GM23338 (cell line): Measurements from ENCODE around the gene TSHZ2. TPM values are rescaled to one million over a fixed set of nuclear protein-coding genes. Genes with fewer than 3 reads are reported as not detected.

Source experiments
- ATAC-seq: fragments of 200-7000 bp; cut with Tn5 transposase; 3 replicates; pipeline ENCODE4 v1.9.1; 2020
- DNase-seq: peaks from one replicate; pipeline ENCODE4 v3.0.0-alpha.2; 2015; ENCODE audit warnings: low spot score
- H2AFZ ChIP-seq: fragments of 200-600 bp; sonication (generic); 2 replicates; pipeline ENCODE4 v1.8.0; 2016; ENCODE audit warnings: antibody characterized with exemption, mild to moderate bottlenecking, moderate library complexity
- H3F3A ChIP-seq: fragments of 200-600 bp; sonication (generic); replicated peaks from 2 replicates; pipeline ENCODE4 v1.8.0; 2017; ENCODE audit warnings: antibody characterized with exemption, mixed run types, low read depth
- H3K27ac ChIP-seq: fragments of 200-600 bp; sonication (generic); 2 replicates; pipeline ENCODE4 v1.6.1; 2016; ENCODE audit warnings: low read depth
- H3K27me3 ChIP-seq: fragments of 200-600 bp; sonication (generic); 2 replicates; pipeline ENCODE4 v1.8.0; 2016; ENCODE audit warnings: mild to moderate bottlenecking, mixed run types, moderate library complexity; ENCODE audit not compliant: insufficient read depth
- H3K36me3 ChIP-seq: fragments of 200-600 bp; sonication (generic); 2 replicates; pipeline ENCODE4 v1.8.0; 2016; ENCODE audit warnings: mild to moderate bottlenecking; ENCODE audit not compliant: insufficient read depth
- H3K4me1 ChIP-seq: fragments of 200-600 bp; sonication (generic); 2 replicates; pipeline ENCODE4 v1.8.0; 2016; ENCODE audit warnings: mild to moderate bottlenecking, moderate library complexity; ENCODE audit not compliant: insufficient read depth
- H3K4me2 ChIP-seq: fragments of 200-600 bp; sonication (generic); 2 replicates; pipeline ENCODE4 v1.7.1; 2017; ENCODE audit warnings: mixed run types
- H3K4me3 ChIP-seq: fragments of 200-600 bp; sonication (generic); 2 replicates; pipeline ENCODE4 v1.6.1; 2016; ENCODE audit warnings: mixed run types
- H3K79me2 ChIP-seq: fragments of 200-600 bp; sonication (generic); replicated peaks from 2 replicates; pipeline ENCODE4 v1.8.0; 2017; ENCODE audit warnings: mild to moderate bottlenecking; ENCODE audit not compliant: insufficient read depth
- H3K9me2 ChIP-seq: fragments of 200-600 bp; sonication (generic); 2 replicates; pipeline ENCODE4 v1.8.0; 2017; ENCODE audit not compliant: insufficient read depth
- H4K20me1 ChIP-seq: fragments of 200-600 bp; sonication (generic); replicated peaks from 2 replicates; pipeline ENCODE4 v1.8.0; 2017; ENCODE audit warnings: mild to moderate bottlenecking; ENCODE audit not compliant: insufficient read depth
- H3K27ac Mint-ChIP-seq: 2 replicates; pipeline ENCODE4 v1.8.0; 2020; ENCODE audit warnings: inconsistent platforms, mild to moderate bottlenecking, moderate library complexity, mixed read lengths
- H3K27me3 Mint-ChIP-seq: 3 replicates; pipeline ENCODE4 v1.8.0; 2022; ENCODE audit warnings: low read depth, mild to moderate bottlenecking, moderate library complexity, mixed read lengths, inconsistent platforms; ENCODE audit not compliant: insufficient read depth, poor library complexity
- H3K36me3 Mint-ChIP-seq: 3 replicates; pipeline ENCODE4 v1.8.0; 2021; ENCODE audit warnings: low read depth, mild to moderate bottlenecking, inconsistent platforms, moderate library complexity, mixed read lengths
- H3K4me1 Mint-ChIP-seq: 3 replicates; pipeline ENCODE4 v1.8.0; 2020; ENCODE audit warnings: mild to moderate bottlenecking, inconsistent platforms, mixed read lengths
- H3K4me3 Mint-ChIP-seq: 3 replicates; pipeline ENCODE4 v1.8.0; 2021; ENCODE audit warnings: moderate library complexity, mild to moderate bottlenecking, inconsistent platforms, mixed read lengths
- H3K9me3 Mint-ChIP-seq: 3 replicates; pipeline ENCODE4 v1.8.0; 2020; ENCODE audit warnings: moderate library complexity, mild to moderate bottlenecking, inconsistent platforms, mixed read lengths
- CREB1 ChIP-seq: fragments of 250-450 bp; sonication (Bioruptor Pico); IDR thresholded peaks from 2 replicates; pipeline ENCODE4 v1.5.0; 2020; ENCODE audit warnings: low read depth, mild to moderate bottlenecking, moderate library complexity
- CTCF ChIP-seq, 2 experiments: fragments of 200-600 bp in 1 of 2; sonication (generic) in 1 of 2; conservative IDR thresholded peaks; 2 replicates each; pipeline versions ENCODE4 v1.5.1 to v1.6.1; 2016 to 2017; ENCODE audit warnings: antibody characterized with exemption in 2 of 2, low read depth in 2 of 2, mild to moderate bottlenecking in 2 of 2, moderate library complexity in 1 of 2
- ETS1 ChIP-seq: IDR thresholded peaks from 2 replicates; pipeline ENCODE4 v1.6.1; 2016; ENCODE audit warnings: antibody characterized with exemption
- EZH2 ChIP-seq: fragments of 200-600 bp; sonication (generic); IDR thresholded peaks from one replicate; pipeline ENCODE4 v1.8.0; 2017; ENCODE audit warnings: antibody characterized with exemption, mild to moderate bottlenecking, low read depth; ENCODE audit not compliant: unreplicated experiment
- EZH2phosphoT487 ChIP-seq: fragments of 200-600 bp; sonication (generic); IDR thresholded peaks from one replicate; pipeline ENCODE4 v1.8.1; 2018; ENCODE audit warnings: antibody characterized with exemption; ENCODE audit not compliant: unreplicated experiment
- JUNB ChIP-seq: IDR thresholded peaks from one replicate; pipeline ENCODE4 v1.6.1; 2016; ENCODE audit warnings: antibody characterized with exemption; ENCODE audit not compliant: unreplicated experiment
- NANOG ChIP-seq: IDR thresholded peaks from 2 replicates; pipeline ENCODE4 v1.6.1; 2016; ENCODE audit warnings: antibody characterized with exemption, borderline replicate concordance
- POLR2AphosphoS5 ChIP-seq: IDR thresholded peaks from 2 replicates; pipeline ENCODE4 v1.6.1; 2016; ENCODE audit warnings: antibody characterized with exemption, low read depth
- REST ChIP-seq: IDR thresholded peaks from one replicate; pipeline ENCODE4 v1.6.1; 2018; ENCODE audit warnings: antibody characterized with exemption; ENCODE audit not compliant: unreplicated experiment
- STAT1 ChIP-seq: IDR thresholded peaks from one replicate; pipeline ENCODE4 v1.6.1; 2016; ENCODE audit warnings: antibody characterized with exemption; ENCODE audit not compliant: unreplicated experiment
- ZNF114 ChIP-seq: fragments of 250-450 bp; sonication (Bioruptor Pico); IDR thresholded peaks from 2 replicates; pipeline ENCODE4 v1.5.0; 2020; ENCODE audit warnings: mild to moderate bottlenecking, moderate library complexity
- ZNF331 ChIP-seq: fragments of 250-450 bp; sonication (Bioruptor Pico); IDR thresholded peaks from 2 replicates; pipeline ENCODE4 v1.5.0; 2020; ENCODE audit warnings: low read depth, mild to moderate bottlenecking, moderate library complexity
- ZNF462 ChIP-seq: fragments of 250-450 bp; sonication (Bioruptor Pico); IDR thresholded peaks from 2 replicates; pipeline ENCODE4 v1.5.0; 2020; ENCODE audit warnings: mild to moderate bottlenecking, moderate library complexity
- polyA plus RNA-seq: library from polyadenylated mRNA; unstranded; fragments of >200 nt; fragmentation: Nextera tagmentation; extraction: Ambion mirVana; gene quantifications from 2 replicates; pipeline ENCODE4 v1.2.1, GENCODE V29; 2016
- total RNA-seq: library from RNA; depleted of rRNA; stranded (reverse); fragments of >200 nt; shearing (Covaris generic); gene quantifications from 2 replicates; pipeline ENCODE4 v1.2.3, GENCODE V29; 2014

Gene TSHZ2
- total and polyA plus RNA-seq, 2 experiments from 2014 or later = 0.49 to 1.3 TPM

- Histone ChIP-seq H3K4me2 (no peak overlapping the region), H3K27ac (no peak overlapping the region), H3K27me3 (no peaks in the 10 kb centered on the region), H3K4me3 (no peak overlapping the region), H3K4me1 (peaks cover 17% of the 10 kb centered on the region; the same call in 1 of the 2 replicates), H2AFZ (no peak overlapping the region), H4K20me1 (no peaks in the 10 kb centered on the region), H3K79me2 (no peaks in the 10 kb centered on the region), H3F3A (no peaks in the 10 kb centered on the region), H3K36me3 (no peaks in the 10 kb centered on the region; the same call in 1 of the 2 replicates), H3K9me2 (0 out of 2 replicates have a peak, but pooled peaks cover 13% of the 10 kb centered on the region)
- Mint-ChIP-seq H3K4me1 (peaks cover 27% of the 10 kb centered on the region), H3K36me3 (no peaks in the 10 kb centered on the region; the same call in 2 of the 3 replicates), H3K9me3 (no peaks in the 10 kb centered on the region), H3K4me3 (no peak overlapping the region), H3K27ac (no peak overlapping the region), H3K27me3 (peaks cover 14% of the 10 kb centered on the region)
- DNase-seq (no peak), ATAC-seq (no peak)
- no peak for TF ChIP-seq ZNF331 (CRISPR knock-in tag)
- TF ChIP-seq STAT1 = no peak
- no peak for TF ChIP-seq JUNB
- TF ChIP-seq ZNF114 (CRISPR knock-in tag) = no peak
- no peak for TF ChIP-seq NANOG
- TF ChIP-seq REST = no peak
- TF ChIP-seq CTCF (conservative IDR thresholded peaks at IDR 0.05; ENCODE audit: low read depth in 2 of 2) = no peak
- no peak for TF ChIP-seq ZNF462 (CRISPR knock-in tag)
- TF ChIP-seq ETS1 = no peak
- no peak for TF ChIP-seq POLR2AphosphoS5
- TF ChIP-seq CREB1 (CRISPR knock-in tag) = no peak
- no peak for TF ChIP-seq EZH2
- no peak for TF ChIP-seq EZH2phosphoT487
These were observed 357.6 kb downstream of the TSHZ2 start for GRCh38 chr20:53329781-53330180.
